Medulla oblongata (tissue), 1 donor: ENCODE data around the gene LRRC4C.
A peak's percentile ranks its signal among the peaks of the same experiment; 100 is the strongest.

Experiments
- DNase-seq: peaks from one replicate; pipeline ENCODE4 v3.0.0-alpha.2; 2015; ENCODE audit errors: extremely low spot score

The LRRC4C gene

GRCh38 chr11:40491341-40491740 lies 968.1 kb downstream of the LRRC4C start:
- DNase-seq, result no peak

GRCh38 chr11:40467771-40468170 lies 991.7 kb downstream of the LRRC4C start:
- DNase-seq, result no peak

DNA sequence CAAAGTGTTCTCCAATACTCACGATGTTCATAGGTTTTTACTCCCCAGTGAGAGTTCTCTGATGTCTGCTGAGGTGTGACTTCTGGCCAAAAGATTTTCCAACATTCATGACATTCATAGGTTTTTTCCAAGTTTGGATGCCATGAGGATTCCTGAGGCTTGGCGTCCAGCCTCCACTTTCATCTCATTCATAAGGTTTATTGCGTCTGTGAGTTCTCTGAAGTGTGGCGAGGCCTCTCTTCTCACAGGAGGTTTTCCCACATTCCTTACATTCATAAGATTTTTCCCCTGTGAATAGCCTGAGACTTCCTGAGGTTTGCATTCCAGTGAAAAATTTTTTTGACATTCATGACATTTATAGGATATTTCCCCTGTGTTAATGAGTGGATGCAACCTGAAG lies 1014.1 kb downstream of the LRRC4C start:
- no peak for DNase-seq

- DNase-seq, result no peak
These were observed 1015.3 kb downstream of the LRRC4C start for GRCh38 chr11:40444151-40444550.

GRCh38 chr11:40435344-40435743 lies 1024.1 kb downstream of the LRRC4C start:
- DNase-seq, result no peak

- no peak for DNase-seq
These were observed 1024.5 kb downstream of the LRRC4C start for GRCh38 chr11:40434926-40435325.

DNA sequence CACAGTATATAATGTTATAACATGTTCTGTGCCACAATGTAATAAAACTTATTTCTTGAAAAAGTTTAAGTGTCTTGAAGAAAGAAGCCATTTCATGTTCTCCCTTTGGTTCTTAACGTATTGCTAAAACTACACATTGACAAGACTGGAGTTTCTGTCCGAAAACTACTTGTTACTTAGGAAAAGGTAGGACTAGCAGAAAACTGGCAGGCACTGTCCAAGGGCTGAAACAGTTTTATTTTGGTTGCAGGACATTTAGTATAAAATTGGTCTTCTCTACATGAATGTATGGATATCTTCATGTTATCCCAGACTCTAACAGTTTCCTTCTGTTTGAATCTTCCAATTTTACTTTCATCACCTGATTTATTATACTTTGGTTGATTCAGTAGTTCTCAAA lies 1027.1 kb downstream of the LRRC4C start:
- DNase-seq, result no peak

GRCh38 chr11:40425168-40425567 lies 1034.3 kb downstream of the LRRC4C start:
- DNase-seq, result no peak

DNA sequence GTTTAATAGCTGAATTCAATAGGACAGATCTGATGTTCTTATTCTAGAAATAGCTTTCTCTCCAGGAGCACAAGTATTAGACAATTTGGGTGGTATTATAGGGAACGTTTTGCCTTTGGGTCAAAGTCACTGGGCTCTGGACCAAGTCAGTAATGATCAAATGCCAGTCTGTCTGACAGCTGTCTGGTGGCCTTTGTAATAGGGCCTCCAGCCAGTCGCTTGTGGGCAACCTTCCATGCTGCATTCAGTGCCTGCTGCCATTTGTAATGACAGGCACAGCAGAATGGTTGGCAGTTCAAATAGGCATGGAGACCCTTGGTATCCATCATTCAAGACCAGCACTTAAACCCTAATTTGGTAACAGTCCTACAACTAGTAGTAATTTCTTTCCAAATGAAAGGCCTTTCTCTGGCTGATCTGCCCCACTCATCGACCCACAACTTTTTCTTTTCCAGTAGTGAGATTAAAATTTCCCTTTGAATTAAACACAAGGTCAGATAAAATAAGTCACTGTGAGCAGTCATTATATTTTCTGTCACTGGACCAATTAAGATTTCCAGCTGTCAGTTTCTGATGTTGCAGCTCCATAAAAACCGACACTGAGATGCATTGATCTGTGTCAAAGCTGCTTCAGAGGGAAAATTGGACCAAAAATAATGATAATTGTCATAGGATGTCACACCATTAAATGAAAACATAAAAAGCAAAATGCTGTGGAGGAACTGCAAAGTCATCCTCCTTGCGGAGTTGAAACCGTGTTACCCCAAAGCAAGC lies 1038.1 kb downstream of the LRRC4C start:
- DNase-seq, result no peak

- DNase-seq, result no peak
These were observed 1041.8 kb downstream of the LRRC4C start for GRCh38 chr11:40417627-40418026.

GRCh38 chr11:40407355-40407754 lies 1052.1 kb downstream of the LRRC4C start:
- no peak for DNase-seq

GRCh38 chr11:40405614-40406013 lies 1053.8 kb downstream of the LRRC4C start:
- DNase-seq, result peak; percentile 10

DNA sequence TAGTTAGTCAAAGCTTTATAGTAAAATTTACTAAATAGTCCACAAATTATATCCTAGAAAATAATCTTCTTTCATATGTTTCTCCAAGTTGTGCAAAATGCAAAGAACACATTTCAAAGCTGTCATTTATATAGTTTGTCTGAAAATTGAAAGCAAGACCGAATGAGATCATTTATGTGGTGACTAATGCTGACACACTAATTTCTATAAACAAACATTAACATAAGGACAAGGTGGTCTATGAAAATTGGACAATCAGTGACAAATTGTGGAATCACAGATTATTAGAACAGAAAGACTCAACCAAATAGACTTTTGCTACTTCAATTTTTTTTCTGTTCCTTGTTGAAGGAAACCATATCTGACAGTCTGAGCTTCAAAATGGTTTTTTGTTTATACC lies 1056.1 kb downstream of the LRRC4C start:
- DNase-seq, result no peak

DNA sequence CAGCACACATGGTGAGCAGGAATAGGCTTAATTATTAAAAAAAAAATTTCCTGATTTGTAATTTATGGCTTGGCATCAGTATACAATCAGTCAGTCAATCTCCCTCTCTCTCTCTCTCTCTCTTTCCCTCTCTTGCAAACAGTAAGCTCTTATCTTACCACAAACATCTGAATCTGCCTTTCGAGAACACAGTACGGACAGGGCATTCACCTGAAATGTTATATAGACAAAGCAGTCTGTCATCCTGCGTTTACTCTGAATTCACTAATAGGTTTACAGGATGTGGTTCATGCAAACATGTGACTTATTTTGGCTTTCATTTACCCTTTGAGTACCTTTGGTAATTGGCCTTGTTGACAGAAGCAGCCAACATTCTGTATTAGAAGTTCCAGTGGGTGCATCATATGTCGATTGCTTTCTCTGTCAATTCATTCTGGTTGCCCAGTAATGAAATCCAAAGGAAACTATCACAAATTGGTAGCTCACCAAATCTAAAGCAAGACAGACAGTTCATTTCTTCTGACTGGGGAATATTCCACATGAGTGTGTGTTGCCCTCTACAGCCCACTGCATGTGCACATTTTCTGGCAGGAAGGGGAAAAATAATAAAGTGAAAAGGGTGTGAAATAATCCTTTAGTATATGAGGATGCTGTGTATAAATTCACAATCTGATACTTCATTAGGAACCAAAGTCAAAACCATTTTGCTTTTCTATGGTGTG lies 1058.2 kb downstream of the LRRC4C start:
- peak; percentile 7 for DNase-seq

- no peak for DNase-seq
These were observed 1062.3 kb downstream of the LRRC4C start for GRCh38 chr11:40397141-40397540.

- DNase-seq, result peak; percentile 44
These were observed 1065.9 kb downstream of the LRRC4C start for GRCh38 chr11:40393511-40393910.

DNA sequence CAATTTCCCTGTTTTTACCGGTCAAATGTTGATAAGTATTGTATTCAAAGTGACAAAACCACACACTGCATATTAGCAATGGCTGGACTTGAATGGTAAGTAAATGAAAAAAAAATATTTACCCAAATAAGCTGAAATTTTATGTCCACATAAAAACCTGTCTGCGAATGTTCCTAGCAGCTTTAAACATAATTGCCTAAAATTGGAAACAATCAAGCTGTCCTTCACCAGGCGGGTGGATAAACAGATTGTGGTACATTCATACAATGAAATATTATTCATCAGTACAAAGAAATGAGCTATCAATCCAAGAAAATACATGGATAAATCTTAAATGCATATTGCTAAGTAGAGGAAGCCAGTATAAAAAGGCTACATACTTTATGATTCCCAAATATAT lies 1067.8 kb downstream of the LRRC4C start:
- no peak for DNase-seq

GRCh38 chr11:40388097-40388818 lies 1071.2 kb downstream of the LRRC4C start:
- DNase-seq, result no peak

- no peak for DNase-seq
These were observed 1072.0 kb downstream of the LRRC4C start for GRCh38 chr11:40387240-40387980.

- DNase-seq, result no peak
These were observed 1074.5 kb downstream of the LRRC4C start for GRCh38 chr11:40384991-40385390.

- no peak for DNase-seq
These were observed 1078.0 kb downstream of the LRRC4C start for GRCh38 chr11:40381481-40381880.

DNA sequence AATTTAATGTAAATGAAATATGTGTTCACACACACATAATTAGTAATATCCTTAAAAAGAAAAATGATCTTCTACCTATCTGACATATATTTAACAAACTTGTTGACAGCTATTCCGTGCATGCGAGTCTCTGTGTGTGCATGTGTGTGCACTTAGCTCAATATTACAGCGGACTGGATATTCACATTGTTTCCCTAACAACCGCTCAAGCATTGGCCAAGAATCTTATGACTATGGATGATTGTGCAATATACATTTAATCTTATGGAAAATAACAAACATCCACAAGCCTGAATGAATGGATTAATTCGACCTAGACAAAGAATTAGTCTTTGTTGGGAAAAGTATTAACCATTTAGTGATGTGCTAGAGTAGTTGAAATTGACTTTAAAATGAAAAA lies 1078.6 kb downstream of the LRRC4C start:
- no peak for DNase-seq
